22Rv1 (cell line): ENCODE data around the gene UBE3C.

Experiments
- ZFX ChIP-seq: fragments of 450-650 bp; IDR thresholded peaks from 2 replicates; pipeline ENCODE4 v1.6.1; 2017; ENCODE audit warnings: antibody characterized with exemption, borderline replicate concordance
- TF ChIP-seq, protein P1 (sequence below): fragments of 450-650 bp; IDR thresholded peaks from 2 replicates; pipeline ENCODE4 v1.5.1; 2017; ENCODE audit warnings: mild to moderate bottlenecking

DNA sequence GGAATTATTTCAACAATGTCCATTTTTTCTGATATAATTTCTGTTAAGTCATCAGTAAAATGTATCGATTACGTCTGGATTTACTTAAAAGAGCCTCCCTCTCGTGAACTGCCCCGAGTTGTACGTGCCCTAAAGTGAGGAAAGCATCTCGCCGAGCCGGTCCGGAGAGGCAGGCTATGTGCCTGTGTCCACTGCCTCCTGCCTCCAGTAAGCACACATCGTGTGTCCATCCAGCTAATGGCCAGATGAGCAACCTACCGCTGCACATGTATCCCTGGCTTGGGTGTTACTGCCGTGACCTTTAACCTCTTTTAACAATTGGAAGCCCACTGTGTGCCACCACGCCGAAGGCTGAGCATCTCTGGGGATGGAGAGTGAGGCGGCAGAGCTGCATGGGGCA, 174.9 kb downstream of the UBE3C start:
- TF ChIP-seq, protein P1, sequence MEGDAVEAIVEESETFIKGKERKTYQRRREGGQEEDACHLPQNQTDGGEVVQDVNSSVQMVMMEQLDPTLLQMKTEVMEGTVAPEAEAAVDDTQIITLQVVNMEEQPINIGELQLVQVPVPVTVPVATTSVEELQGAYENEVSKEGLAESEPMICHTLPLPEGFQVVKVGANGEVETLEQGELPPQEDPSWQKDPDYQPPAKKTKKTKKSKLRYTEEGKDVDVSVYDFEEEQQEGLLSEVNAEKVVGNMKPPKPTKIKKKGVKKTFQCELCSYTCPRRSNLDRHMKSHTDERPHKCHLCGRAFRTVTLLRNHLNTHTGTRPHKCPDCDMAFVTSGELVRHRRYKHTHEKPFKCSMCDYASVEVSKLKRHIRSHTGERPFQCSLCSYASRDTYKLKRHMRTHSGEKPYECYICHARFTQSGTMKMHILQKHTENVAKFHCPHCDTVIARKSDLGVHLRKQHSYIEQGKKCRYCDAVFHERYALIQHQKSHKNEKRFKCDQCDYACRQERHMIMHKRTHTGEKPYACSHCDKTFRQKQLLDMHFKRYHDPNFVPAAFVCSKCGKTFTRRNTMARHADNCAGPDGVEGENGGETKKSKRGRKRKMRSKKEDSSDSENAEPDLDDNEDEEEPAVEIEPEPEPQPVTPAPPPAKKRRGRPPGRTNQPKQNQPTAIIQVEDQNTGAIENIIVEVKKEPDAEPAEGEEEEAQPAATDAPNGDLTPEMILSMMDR = no peak
- no peak for TF ChIP-seq ZFX
